ENCODE data around the gene DNAJC6. TPM values are rescaled to one million over a fixed set of nuclear protein-coding genes. Genes with fewer than 3 reads are reported as not detected.

Gene DNAJC6
- polyA plus RNA-seq, 1 experiment, result 0.09 TPM

GRCh38 chr1:65398083-65398482, 88.7 kb downstream of the DNAJC6 start:
- ChIA-PET CTCF (no interaction called here), POLR2A (no interaction called here)
- Histone ChIP-seq H3K27me3 (ENCODE audit: control insufficient read depth, insufficient read depth, low read length) (peaks cover 4% of the 10 kb centered on the region), H3K27ac (ENCODE audit: low read depth, low read length) (no peak overlapping the region), H3K9me3 (ENCODE audit: control insufficient read depth, insufficient read depth, low read length) (no peaks in the 10 kb centered on the region), H3K4me3 (ENCODE audit: low read depth, low read length) (no peak overlapping the region)
- TF ChIP-seq, protein P1, sequence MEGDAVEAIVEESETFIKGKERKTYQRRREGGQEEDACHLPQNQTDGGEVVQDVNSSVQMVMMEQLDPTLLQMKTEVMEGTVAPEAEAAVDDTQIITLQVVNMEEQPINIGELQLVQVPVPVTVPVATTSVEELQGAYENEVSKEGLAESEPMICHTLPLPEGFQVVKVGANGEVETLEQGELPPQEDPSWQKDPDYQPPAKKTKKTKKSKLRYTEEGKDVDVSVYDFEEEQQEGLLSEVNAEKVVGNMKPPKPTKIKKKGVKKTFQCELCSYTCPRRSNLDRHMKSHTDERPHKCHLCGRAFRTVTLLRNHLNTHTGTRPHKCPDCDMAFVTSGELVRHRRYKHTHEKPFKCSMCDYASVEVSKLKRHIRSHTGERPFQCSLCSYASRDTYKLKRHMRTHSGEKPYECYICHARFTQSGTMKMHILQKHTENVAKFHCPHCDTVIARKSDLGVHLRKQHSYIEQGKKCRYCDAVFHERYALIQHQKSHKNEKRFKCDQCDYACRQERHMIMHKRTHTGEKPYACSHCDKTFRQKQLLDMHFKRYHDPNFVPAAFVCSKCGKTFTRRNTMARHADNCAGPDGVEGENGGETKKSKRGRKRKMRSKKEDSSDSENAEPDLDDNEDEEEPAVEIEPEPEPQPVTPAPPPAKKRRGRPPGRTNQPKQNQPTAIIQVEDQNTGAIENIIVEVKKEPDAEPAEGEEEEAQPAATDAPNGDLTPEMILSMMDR (IDR thresholded peaks at IDR 0.05; ENCODE audit: low read depth, low read length), result no peak
- DNase-seq (ENCODE audit: low read depth, low spot score), result no peak

DNA sequence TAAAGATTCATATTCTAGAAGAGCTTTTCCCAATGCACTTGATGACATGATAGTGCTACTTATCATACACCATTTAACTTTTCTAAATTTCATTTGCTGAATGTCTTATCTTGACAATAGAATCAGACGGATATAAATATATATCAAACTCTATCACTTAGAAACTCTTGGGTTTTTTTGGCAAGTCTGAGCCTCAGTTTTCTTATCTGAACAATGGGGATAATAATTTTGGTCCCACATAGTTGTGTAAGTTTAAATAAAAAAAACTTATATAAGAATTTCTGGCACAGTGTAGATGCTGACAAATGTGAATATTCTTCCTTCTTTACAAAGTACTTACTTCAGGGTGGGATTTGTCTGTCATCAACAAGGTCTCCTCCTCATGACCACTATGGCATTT, 89.7 kb downstream of the DNAJC6 start:
- CTCF ChIA-PET, result no interaction called here
- Histone ChIP-seq H3K4me3 (ENCODE audit: low read depth, low read length) (no peak overlapping the region), H3K27me3 (ENCODE audit: control insufficient read depth, insufficient read depth, low read length) (peaks cover 4% of the 10 kb centered on the region), H3K27ac (ENCODE audit: low read depth, low read length) (no peak overlapping the region), H3K9me3 (ENCODE audit: control insufficient read depth, insufficient read depth, low read length) (no peaks in the 10 kb centered on the region)
- POLR2A ChIA-PET, result no interaction called here
- TF ChIP-seq, protein P1 (IDR thresholded peaks at IDR 0.05; ENCODE audit: low read depth, low read length), result no peak
- no peak for DNase-seq (ENCODE audit: low read depth, low spot score)

DNA sequence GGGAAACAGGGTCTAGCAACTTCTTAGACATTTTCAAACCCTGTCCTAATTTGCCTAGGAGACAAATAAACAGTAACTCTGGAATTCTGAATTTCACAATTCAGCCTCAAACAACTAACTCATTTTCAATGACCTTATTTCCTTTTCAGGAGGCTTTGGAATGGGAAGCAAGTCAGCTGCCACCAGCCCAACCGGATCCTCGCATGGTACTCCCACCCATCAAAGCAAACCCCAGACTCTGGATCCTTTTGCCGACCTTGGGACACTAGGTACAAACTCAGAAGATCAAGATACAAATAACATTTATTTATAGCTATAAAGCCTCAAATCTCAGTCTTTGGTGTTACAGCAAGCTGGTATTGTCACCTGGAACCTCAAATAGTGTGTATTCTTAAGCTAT, 92.3 kb downstream of the DNAJC6 start:
- Histone ChIP-seq H3K27me3 (ENCODE audit: control insufficient read depth, insufficient read depth, low read length) (peaks cover 6% of the 10 kb centered on the region), H3K4me3 (ENCODE audit: low read depth, low read length) (no peak overlapping the region), H3K9me3 (ENCODE audit: control insufficient read depth, insufficient read depth, low read length) (no peaks in the 10 kb centered on the region), H3K27ac (ENCODE audit: low read depth, low read length) (no peak overlapping the region)
- TF ChIP-seq, protein P1 (IDR thresholded peaks at IDR 0.05; ENCODE audit: low read depth, low read length), result no peak
- ChIA-PET POLR2A (no interaction called here), CTCF (no interaction called here)
- DNase-seq (ENCODE audit: low read depth, low spot score), result no peak

DNA sequence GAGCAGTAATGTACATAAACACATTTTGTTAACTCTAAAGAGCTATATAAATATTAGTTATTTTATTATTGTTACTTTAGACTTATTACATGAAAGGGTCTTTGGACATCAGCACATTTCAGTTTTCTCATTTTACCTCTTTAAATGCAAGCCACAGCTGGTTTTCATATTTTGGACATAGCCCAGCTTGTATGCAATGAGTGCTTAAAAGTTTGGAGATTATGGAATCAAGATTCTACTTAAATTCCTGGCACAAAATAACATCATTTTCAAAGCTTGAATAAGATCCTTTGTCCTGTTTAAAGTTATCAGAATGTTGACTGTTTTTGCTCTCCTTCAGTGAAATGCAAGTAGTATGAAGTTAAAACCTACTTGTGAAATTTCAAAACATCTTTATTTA, 95.6 kb downstream of the DNAJC6 start:
- no peaks in the 10 kb centered on the region for H3K9me3 ChIP-seq (ENCODE audit: control insufficient read depth, insufficient read depth, low read length)
- H3K4me3 ChIP-seq (ENCODE audit: low read depth, low read length), result no peak overlapping the region
- H3K27ac ChIP-seq (ENCODE audit: low read depth, low read length), result no peak overlapping the region
- ChIA-PET CTCF (no interaction called here), POLR2A (no interaction called here)
- peaks cover 6% of the 10 kb centered on the region for H3K27me3 ChIP-seq (ENCODE audit: control insufficient read depth, insufficient read depth, low read length)
- no peak for DNase-seq (ENCODE audit: low read depth, low spot score)
- TF ChIP-seq, protein P1 (IDR thresholded peaks at IDR 0.05; ENCODE audit: low read depth, low read length), result no peak

DNA sequence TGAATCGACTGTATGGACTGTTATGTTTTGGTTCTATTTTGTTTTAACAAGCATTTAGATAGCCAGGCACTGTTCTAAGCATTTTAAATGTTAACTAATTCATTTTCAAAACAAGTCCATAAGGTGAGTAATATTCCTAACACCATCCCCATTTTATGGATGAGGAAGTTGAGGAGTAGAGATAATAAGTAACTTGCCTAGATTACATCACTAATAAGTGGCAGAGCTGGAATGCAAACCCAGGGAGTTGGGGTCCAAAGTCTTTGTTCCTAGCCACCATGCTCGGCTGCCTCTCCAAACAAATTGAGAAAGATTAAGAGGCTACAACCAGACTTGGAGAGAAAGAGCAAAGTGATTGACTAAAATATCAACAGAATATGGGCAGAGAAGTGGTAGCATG, 98.5 kb downstream of the DNAJC6 start:
- POLR2A ChIA-PET, result no interaction called here
- CTCF ChIA-PET, result no interaction called here

More for the DNA sequence above, 98.5 kb downstream of the DNAJC6 start:
- Histone ChIP-seq H3K4me3 (ENCODE audit: low read depth, low read length) (no peak overlapping the region), H3K27ac (ENCODE audit: low read depth, low read length) (no peak overlapping the region), H3K9me3 (ENCODE audit: control insufficient read depth, insufficient read depth, low read length) (no peaks in the 10 kb centered on the region), H3K27me3 (ENCODE audit: control insufficient read depth, insufficient read depth, low read length) (peaks cover 2% of the 10 kb centered on the region)
- DNase-seq (ENCODE audit: low read depth, low spot score), result no peak
- TF ChIP-seq, protein P1 (IDR thresholded peaks at IDR 0.05; ENCODE audit: low read depth, low read length), result no peak

Data from AG04450 (cell line).